ENCODE data around the gene ZNF653. TPM values are rescaled to one million over a fixed set of nuclear protein-coding genes. Genes with fewer than 3 reads are reported as not detected.

ZNF653 gene
- total RNA-seq, 4 donors from 2014 or later = 13.6 to 41.7 (median 14.2) TPM

GRCh38 chr19:11499890-11500420 is 5.7 kb downstream of the ZNF653 start:
- no peak for TF ChIP-seq POLR2A (IDR thresholded peaks at IDR 0.05)
- TF ChIP-seq CTCF (IDR thresholded peaks at IDR 0.05) = no peak
- peaks cover 9 to 11% of the 10 kb centered on the region in 2 donors for H3K36me3 ChIP-seq
- WGBS, 2 donors = 83 to 88% methylated on average over 7 of the region's 7 CpGs

GRCh38 chr19:11499220-11499726 is 6.4 kb downstream of the ZNF653 start:
- DNase-seq = no peak
- no peaks in the 10 kb centered on the region for H3K4me1 ChIP-seq
- H3K36me3 ChIP-seq = peaks cover 16 to 18% of the 10 kb centered on the region in 2 donors
- no peak overlapping the region for H3K4me3 ChIP-seq (replicated peaks in 1 of 3)
- WGBS, 2 donors = 87 to 89% methylated on average over 6 of the region's 6 CpGs
- intact Hi-C loops (cut with DNase I) = loop anchor here (10.0 kb wide), 1 partner anchor 86 kb away; no protein-coding TSS in a partner anchor
- no peaks in the 10 kb centered on the region for H3K9me3 ChIP-seq
- H3K27me3 ChIP-seq = no peaks in the 10 kb centered on the region
- no peak overlapping the region for H3K27ac ChIP-seq
- no peak for TF ChIP-seq CTCF (IDR thresholded peaks at IDR 0.05)
- no peak for TF ChIP-seq POLR2A (IDR thresholded peaks at IDR 0.05)

More at GRCh38 chr19:11499890-11500420, 5.7 kb downstream of the ZNF653 start:
- intact Hi-C loops (cut with DNase I) = loop anchor here (10.0 kb wide), 1 partner anchor 85 kb away; no protein-coding TSS in a partner anchor
- DNase-seq = no peak
- peaks cover 0 to 4% of the 10 kb centered on the region in 2 donors for H3K4me1 ChIP-seq
- no peak overlapping the region for H3K27ac ChIP-seq
- H3K4me3 ChIP-seq (replicated peaks in 1 of 3) = no peak overlapping the region
- H3K27me3 ChIP-seq = no peaks in the 10 kb centered on the region
- H3K9me3 ChIP-seq = no peaks in the 10 kb centered on the region

GRCh38 chr19:11496391-11497163 is 9.1 kb downstream of the ZNF653 start:
- H3K36me3 ChIP-seq = peaks cover 19 to 23% of the 10 kb centered on the region in 2 donors
- no peaks in the 10 kb centered on the region for H3K4me1 ChIP-seq
- H3K4me3 ChIP-seq (replicated peaks in 1 of 3) = no peak overlapping the region
- intact Hi-C loops (cut with DNase I) = loop anchor here (10.0 kb wide), 1 partner anchor 88 kb away; no protein-coding TSS in a partner anchor
- TF ChIP-seq CTCF (IDR thresholded peaks at IDR 0.05) = peak in 3 of 6 experiments; percentile 27 to 52 (median 30)
- no peak for TF ChIP-seq POLR2A (IDR thresholded peaks at IDR 0.05)
- 77 to 78% methylated on average over 17 of the region's 17 CpGs for WGBS, 2 donors
- DNase-seq = peak; percentile 45 to 49
- no peaks in the 10 kb centered on the region for H3K27me3 ChIP-seq
- H3K9me3 ChIP-seq = no peaks in the 10 kb centered on the region
- no peak overlapping the region for H3K27ac ChIP-seq

GRCh38 chr19:11495885-11496284 is 9.8 kb downstream of the ZNF653 start:
- 96% methylated on average over 11 of the region's 22 CpGs; no CpG with 5 or more reads in 1 of the 2 donors for WGBS, 2 donors
- Histone ChIP-seq H3K36me3 (peaks cover 19 to 23% of the 10 kb centered on the region in 2 donors), H3K4me3 (replicated peaks in 1 of 3) (no peak overlapping the region), H3K4me1 (no peaks in the 10 kb centered on the region), H3K27me3 (no peaks in the 10 kb centered on the region), H3K27ac (no peak overlapping the region), H3K9me3 (no peaks in the 10 kb centered on the region)
- intact Hi-C loops (cut with DNase I) = loop anchor here (10.0 kb wide), 1 partner anchor 89 kb away; no protein-coding TSS in a partner anchor
- DNase-seq = no peak
- TF ChIP-seq CTCF (IDR thresholded peaks at IDR 0.05) (no peak), POLR2A (IDR thresholded peaks at IDR 0.05) (no peak)

Measured in thyroid gland (tissue), 4 donors.